HG02852 (cell line): ENCODE measurements around the gene CARS1.

Source experiments
- ATAC-seq: cut with Tn5 transposase; IDR thresholded peaks from one replicate; pipeline ENCODE4 v1.9.1; 2021; ENCODE audit warnings: mild to moderate bottlenecking, moderate library complexity; ENCODE audit not compliant: unreplicated experiment

CARS1 gene

DNA sequence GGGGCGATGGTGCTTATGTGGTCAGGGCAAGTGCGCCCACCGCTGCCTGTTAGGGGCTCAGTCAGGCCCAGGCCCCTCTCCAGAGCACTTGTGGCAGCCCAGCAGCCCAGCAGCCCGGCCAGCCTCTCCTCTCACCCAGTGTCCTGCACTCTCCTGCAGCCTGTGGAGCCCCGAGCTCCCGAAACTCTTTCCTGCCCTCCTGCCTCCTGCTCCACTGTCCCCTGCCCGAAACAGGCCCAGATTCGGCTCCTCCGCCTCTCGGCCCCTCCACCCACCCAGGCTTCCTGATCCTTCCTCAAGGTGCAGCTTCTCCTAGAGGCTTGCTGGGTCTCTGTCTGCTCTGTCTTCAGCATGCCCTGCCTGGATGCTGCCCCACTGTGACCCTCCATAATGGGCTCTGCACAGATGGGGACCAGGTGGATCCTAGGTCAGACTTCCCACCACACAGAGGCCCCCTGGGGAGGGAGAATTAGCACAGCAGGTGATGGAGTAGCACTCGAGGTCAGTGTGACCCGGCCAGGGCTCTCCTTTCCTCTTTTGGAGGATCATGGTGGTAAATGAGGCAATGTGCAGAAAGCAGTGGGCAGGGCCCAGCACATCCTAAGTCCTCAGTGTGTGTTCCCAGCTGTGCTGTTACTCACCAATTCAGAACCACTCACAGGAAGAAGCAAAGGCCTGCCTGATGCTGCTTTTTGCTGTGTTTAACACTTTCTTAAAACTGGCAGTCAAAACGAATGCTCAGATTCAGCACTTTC lies 46.5 kb downstream of the CARS1 start:
- ATAC-seq = no peak

DNA sequence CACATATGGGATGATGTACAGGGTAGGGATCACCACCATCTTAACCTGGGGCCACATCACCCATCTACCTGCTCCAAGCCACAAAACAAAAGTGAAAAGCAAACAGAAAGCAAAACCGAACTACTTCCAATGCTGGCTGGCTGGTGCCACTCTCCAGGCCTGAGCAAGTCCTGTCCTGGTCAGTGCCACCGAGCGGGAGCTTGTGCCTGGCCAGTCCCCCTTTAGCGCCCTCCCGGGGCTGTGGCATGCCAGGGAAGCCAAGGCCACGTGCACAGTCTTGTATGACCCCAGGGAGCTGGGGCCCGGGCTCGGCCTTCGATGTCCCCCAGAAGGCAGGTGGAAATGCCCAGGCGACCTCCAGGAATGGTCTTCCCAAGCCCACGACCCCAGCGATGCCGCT lies 47.2 kb downstream of the CARS1 start:
- ATAC-seq = no peak

DNA sequence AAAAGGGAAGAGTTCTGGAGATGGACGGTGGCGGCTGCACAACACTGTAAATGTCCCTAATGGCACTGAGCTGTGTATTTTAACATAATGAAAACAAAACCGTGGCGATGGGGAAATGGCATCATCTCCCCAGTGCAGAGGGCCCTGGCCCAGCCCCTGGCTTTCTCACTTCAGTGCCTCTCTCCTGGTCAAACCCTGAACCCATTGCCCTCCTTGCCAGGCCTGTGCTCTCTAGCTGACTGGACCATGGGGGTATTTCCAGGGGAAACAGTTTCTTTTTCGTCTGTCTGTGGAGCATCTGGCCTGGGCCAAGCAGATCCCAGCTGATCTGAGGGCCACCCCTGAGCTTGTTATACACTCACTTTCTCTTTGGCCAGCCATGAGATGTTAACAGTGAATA lies 47.7 kb downstream of the CARS1 start:
- no peak for ATAC-seq

DNA sequence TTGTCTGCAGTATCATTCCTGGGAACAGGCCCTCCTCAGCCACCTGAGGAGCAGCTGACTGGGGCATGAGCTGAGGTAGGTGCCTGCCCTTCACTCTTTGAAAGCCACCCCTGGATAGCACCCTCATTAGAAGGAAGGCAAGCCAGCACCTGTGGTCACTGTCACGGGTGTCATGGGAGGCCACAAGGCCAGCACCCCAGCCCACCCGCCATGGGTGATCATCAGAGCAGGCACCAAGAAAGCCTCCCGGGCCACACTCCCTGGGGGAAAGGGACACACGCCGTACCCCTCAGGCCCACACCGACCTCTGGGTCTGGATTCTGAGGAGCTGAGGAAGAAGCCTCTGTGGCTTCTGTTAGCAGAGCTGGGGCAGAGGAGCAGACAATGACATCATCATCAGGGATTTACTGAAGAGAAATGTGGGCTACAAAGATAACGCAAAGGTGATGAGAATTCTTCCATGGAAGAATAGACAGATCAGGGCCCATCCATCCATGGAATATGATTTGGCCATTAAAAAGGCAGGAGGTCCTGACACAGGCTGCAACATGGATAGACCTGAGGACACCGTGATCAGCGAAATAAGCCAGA lies 48.4 kb downstream of the CARS1 start:
- no peak for ATAC-seq

DNA sequence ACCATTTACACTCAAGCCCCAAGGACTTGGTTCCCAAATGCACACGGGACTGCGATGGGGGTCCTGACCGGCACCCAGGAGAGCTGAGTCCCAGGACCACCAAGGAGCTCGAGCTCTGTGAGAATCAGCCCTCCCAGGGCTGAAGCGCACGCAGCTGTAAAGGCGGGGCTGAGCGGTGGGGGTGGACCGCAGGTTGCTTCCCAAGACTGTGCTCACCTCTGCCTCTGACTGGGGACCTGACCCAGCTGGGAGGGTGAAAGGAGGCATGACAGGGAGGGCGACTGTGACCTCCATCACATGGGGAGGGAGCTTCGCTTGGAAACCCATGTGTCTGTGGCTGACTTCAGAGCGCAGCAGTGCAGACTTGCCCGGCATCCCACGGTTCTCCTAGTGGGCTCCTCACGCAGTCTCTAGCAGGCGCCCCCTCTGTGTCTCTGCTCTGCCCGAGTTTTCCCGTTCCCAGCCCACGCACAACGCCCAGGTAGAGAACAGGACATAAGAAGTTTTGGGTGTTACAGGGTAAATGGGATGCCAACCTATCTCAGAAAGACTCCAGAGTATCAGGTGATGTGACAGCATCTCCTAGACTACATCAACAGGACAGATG lies 49.7 kb downstream of the CARS1 start:
- no peak for ATAC-seq

DNA sequence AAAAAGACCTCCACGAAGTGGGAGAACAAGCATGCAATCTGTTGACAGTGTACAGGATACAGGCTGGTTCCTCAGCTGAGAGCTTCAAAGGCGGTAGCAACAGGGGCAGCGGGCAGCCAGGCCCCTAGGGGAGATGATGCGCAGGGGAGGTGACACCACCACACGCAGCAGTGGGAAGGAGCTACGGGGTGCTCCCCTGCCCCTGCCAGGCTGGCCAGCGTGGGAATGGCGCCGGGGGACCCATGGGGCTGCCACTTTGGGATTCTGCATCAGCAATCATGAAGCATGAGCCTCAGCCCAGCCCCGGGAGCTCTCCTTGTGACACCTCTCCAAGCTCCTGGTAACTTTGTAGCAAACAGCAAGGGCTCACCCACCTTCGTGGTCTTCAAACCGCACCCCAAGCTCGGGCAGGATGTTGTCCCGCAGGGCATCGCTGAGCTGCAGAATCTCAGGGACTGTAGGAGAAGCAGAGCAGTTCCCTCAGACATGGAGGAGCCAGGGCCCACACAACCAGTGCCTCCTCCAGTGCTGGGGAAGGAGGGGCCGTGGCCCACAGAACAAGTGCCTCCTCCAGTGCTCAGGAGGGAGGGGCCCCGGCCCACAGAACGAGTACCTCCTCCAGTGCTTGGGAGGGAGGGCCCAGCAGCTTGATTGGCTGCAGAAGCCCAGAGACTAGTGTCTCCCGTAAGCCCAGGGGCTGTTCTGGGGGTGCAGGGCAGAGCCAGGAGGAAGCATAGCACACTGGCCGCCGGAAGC lies 50.5 kb downstream of the CARS1 start:
- no peak for ATAC-seq

DNA sequence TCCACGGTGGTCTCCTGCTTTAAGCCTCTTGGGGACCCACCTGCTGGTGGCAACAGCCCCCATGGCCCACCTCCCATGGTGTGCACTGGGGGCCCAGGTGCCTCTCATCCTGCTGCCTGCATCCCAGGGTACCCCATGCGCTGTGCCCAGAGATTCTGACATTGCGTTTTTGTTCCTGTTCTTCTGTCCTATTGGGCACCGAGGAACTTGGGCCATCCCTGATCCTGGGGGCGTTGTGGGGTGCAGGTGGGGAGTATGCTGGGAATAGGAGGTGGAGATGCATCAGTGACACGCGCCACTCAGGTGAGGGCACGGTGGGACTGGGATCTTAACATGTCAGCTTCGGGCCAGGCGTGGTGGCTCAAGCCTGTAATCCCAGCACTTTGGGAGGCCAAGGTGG lies 52.7 kb downstream of the CARS1 start:
- ATAC-seq = no peak

DNA sequence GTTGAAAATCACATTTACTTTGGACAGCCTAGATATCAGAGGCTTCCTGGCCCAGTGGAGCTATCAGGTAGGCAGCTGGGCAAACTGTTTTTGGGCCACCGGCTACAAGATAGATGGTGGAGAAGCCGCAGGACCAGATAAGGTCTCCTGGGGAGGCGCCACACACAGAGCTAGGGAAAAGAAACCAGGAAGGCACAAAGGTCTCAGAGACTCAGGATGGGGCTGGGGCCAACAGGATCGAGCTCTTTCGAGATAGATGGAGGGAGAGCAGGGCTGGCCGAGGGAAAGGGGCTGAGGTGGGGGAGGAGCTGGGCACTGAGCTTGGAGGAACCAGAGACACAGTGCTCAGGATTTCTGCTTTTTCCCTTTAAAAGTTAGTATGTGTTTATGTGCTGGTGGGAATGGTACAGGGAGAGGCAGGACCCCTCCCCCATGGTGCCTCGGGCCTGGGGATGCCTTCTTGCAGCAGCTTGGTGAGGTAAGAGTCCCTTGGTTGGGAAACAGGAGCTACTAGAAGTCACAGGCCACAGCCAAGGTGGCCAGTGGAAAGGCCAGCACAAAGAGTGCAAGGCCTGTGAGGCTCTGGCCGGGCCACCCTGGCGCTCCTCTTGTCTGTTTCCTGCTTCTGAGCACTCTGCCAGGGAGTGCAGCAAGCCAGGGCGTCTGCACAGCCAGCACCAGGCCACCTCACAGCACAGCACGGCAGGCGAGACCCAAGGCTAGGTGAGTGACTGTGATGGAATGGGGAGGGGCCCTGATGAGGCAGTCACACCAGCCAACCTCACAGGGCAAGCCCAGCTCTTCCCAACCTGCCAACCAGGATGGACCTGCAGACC lies 53.6 kb downstream of the CARS1 start:
- ATAC-seq = no peak

DNA sequence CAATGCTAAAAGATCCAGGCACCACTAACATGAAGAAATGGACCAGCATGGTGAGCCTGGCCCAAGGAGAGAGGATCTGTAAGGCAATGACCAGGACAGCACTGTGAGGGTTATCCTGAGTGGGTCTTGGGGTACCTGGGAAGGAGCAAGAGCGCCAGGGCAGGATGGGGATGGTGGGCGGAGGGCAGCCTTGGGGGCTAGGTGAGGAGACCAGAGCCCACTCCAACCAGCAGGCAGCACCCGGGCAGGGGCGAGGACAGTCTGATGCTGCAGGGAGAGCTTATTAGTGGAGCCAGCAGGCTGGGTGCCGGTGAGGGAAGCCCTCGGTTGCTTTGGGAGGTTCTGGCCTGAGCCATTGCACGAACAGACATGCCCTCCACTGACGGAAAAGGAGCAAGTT lies 54.4 kb downstream of the CARS1 start:
- ATAC-seq = no peak

DNA sequence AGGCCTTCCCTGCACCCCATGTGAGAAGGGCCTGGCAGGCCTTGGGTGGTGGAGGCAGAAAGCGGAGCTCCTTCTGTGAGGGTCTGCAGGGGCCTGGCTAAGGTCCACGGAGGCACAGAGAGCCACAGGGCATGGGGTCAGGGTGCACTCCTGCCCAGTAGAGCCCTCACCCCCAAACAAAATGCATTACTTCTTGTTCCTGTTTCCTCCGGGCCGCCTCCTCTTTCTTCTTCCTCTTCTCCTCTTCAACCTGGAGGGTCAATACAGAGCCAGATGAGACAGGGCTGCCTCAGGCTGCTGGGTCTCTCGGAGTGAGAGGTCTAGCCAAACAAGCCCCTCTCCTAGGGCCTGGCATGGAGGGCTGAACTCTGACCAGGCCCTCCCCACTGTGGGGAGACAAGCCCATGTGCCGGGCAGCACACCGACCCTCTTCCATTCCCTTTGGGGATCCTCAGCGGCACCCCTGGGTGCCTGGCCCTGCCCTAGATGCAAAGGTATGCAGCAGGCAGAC lies 54.8 kb downstream of the CARS1 start:
- no peak for ATAC-seq

DNA sequence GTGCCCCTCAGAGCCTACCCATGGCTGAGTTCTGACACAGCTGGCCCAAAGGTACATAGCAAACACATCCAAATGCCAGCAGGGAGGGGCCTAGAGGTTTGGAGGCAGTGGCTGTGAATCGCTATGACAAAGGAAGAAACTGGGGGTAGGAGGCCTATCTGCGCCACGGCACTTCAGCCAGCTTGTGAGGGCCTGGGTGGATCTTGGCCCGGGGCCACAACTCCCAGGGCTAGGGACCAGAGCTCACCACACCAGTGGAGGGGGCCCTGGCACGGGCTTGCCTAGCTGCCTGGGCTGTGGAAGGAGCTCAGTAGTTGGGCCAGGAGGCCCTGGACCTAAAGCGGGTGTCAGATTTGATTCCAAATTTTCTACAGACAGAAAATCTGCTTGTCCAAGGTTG lies 55.7 kb downstream of the CARS1 start:
- no peak for ATAC-seq

DNA sequence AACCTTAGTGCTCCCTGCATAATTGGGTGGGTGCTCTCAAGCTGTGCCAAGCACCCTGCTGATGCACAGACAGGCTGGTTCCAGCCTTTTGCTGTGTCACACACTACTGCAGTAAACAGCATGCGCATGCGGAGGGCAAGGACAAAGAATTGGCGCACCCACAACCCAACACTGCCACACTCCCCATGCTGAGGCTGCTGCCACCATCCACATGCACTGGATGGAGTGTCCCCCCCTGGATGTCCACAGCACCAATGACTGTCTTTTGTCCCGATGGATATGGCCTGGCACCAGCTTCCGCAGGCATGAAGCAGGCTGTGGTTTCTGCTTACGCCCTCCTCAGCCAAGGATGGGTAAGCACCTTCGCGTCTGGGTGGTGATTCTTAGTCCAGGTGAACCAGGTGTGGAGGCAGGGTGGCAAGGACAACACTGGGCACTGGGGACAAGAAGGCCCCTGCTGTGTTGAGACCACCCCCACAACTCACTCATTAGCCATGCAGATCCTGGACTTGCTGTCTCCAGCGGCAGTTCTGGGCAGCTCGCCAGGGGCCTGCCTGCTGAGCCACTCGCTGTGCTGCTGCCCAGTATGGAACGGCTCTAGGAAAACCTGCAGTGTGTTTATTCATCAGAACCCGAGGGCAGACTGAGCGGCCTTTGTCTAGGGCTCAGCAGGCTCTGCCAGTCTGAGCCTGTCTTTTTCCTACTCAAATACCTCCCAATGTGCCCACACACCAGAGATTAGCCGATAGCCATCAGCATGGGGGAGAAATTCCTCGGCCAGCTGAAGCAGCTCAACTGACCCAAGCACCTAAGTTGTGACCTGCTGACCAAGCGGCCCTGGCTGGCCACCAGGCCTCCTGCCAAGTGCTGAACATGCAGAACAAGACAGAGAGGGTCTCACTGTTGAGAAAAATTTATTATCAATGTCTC lies 56.9 kb downstream of the CARS1 start:
- ATAC-seq = no peak

DNA sequence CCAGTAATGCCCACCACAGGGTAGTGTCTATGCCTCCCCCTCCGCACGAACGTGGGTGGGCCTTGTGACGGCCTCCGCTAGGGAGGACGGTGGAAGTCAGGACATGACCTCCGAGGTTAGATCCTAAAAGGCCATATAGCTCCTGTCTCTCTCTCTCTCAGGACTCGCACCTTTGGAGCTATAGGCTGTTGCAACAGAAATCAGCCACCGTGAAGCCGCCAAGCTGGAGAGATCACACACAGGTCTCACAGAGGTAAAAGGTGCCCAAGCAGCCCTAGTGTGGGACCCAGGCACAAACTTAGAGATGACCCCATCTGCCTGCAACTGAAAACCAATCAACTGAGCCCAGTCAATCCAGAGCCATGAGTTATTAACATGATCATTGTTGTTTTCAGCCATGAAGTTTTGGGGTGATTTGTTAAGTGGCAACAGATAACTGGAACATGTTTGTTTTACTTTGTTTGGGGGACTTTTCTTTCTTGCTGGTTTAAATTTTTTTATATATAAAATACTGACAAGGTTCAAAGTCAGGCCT lies 57.7 kb downstream of the CARS1 start:
- no peak for ATAC-seq

DNA sequence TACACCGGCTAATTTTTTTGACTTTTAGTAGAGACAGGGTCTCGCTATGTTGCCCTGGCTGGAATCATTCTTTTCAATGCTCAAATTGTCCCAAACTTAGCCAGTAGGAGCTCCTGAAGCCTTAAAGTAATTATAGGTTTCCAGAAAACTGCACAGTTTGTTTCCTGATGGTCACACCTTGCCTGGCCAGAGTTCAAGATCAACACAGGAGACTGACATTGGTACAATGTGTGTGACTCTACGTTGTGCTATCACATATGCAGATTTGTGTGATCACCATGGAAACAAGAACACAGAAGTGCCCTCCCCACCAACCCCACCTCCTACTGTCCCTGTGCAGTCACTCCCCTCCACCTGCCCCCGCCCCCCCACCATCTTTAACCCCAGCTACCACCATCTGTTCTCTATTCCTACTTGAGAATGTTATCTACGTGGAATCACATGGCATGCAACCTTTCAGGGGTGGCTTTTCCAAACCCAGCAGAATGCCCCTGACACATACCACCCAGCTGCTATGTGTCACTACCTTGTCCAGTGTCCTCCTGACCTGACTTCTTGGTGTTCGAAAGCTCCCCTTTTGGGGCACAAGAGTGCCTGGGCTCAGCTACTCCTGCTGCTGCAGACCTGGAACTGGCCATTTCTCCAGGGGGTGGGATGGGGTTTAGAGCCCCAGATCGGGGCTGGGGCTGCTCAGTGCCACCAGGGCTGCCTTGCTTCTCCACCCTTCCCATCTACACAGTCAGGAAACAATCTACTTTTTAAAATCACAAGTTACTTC lies 59.0 kb downstream of the CARS1 start:
- no peak for ATAC-seq

DNA sequence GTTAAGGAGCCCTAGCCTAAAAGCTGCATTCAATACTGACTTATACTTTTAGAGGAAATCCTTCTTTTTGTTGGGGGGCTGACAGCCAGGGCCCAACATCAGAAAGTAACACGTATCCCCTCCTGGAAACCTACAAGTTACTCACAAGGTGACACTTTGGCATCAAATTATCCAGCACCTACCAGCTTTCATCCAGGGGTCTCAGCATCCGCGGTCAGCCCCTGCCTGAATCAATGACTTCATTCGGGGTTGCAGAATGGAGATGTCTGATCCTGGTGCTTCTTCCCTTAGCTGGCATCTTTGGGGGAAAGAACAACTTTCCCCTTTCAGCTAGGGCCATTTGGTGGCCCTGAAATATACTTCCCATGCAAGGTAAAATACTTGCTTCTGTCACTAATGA lies 59.8 kb downstream of the CARS1 start:
- ATAC-seq = no peak

DNA sequence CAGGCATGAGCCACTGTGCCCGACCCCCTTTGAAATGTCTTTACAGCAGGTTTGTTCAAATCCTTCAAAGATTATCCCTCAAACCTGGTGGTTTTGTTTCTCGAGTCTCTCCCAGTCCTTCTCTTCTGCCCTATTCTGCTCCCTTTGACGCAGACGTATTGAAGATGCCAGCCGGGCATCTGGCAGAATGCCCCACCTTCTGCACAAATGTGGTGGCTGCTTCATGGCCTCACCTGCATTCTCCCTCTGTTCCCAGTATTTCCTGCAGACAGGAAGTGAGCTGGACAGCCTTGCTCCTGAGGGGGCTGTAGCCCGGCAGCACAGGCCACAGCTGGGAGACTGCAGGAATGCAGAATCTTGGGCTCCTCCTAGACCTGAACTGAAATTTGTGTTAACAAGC lies 60.2 kb downstream of the CARS1 start:
- ATAC-seq = no peak

DNA sequence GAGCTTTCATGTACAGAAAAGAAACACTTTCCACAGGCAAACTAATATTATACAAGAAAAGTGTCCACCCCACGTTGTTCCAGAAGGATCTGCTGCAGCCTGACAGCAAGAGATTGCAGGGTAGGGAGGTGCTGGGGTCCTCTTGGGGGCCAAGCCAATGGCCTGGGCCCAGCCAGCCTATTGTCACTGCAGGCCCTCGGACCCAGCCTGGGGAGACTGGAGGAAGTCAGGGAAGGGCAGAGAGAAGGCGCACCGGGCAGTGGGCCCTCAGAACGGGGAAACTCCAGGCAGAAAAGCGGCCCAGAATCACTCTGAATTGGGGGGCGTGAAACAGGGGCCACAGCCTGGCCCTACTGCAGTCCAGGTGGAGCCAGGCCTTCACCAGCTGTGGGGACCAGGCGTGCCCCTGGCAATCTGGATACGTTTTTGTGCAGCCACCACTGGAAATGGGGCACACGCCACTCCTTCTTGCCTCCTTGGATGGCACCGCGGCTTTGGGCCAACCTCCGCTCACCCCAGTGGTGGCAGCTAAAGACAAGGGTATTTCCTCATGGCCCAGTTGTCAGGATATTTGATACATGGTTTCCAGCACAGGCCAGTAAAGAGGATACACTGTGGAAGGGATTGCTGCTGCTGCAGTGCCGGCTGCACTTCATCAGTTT lies 61.2 kb downstream of the CARS1 start:
- no peak for ATAC-seq

DNA sequence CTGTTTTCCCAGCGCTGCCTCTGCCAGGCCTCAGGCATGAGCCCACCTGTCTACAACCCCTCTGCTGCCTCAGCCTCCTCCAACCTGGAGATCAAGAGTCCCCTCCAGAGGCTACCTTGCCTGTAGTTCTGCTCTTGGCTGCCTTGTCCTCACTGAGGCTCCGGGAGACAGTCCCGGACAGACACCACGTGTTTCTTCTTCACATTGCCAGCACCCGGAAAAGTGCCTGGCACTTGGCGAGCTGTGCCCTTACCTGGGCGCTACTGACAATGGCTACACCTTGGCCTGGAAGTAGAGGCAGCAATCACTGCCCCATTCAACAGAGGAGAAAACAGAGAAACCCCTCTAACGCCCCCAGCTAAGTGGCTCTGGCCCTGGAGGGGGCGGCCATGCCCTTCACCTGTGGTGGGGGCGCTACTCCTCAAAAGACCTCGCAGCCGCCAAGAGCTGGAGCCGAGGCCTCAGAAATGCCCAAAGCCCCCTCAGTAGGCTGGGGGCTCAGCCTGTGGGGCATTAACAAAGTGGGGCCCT lies 62.1 kb downstream of the CARS1 start:
- no peak for ATAC-seq
